Stomach (tissue), 9 donors: ENCODE data around the gene TALDO1. TPM values are rescaled to one million over a fixed set of nuclear protein-coding genes. Genes with fewer than 3 reads are reported as not detected.
A peak's percentile ranks its signal among the peaks of the same experiment; 100 is the strongest.

Experiments
- DNase-seq, 2 donors: peaks; one replicate each; pipeline versions ENCODE4 v3.0.0 to v3.0.0-alpha.2; 2013 to 2019
- H3K27ac ChIP-seq, 5 donors: fragments of 200-600 bp in 4 of 5; sonication (generic) in 4 of 5; one replicate each; pipeline ENCODE4 v1.5.1; 2013 to 2019; ENCODE audit warnings: mild to moderate bottlenecking in 1 of 5, moderate library complexity in 1 of 5
- H3K27me3 ChIP-seq, 3 donors: fragments of 200-600 bp; sonication (generic); one replicate each; pipeline ENCODE4 v1.5.1; 2017 to 2019; ENCODE audit warnings: mixed run types in 1 of 3
- H3K36me3 ChIP-seq, 4 donors: fragments of 200-600 bp; sonication (generic); 1 replicate in 3 of 4; 2 replicates in 1 of 4; pipeline ENCODE4 v1.5.1; 2016 to 2019
- H3K4me1 ChIP-seq, 4 donors: fragments of 200-600 bp; sonication (generic); one replicate each; pipeline ENCODE4 v1.5.1; 2016 to 2019
- H3K4me3 ChIP-seq, 4 donors: fragments of 200-600 bp; sonication (generic) in 3 of 4; one replicate each; pipeline ENCODE4 v1.5.1; 2016 to 2019; ENCODE audit warnings: mild to moderate bottlenecking in 1 of 4
- H3K9me3 ChIP-seq, 4 donors: fragments of 200-600 bp; sonication (generic); one replicate each; pipeline ENCODE4 v1.5.1; 2016 to 2019
- CTCF ChIP-seq, 7 experiments: fragments of 450-650 bp in 4 of 7; fragments of 200-600 bp in 3 of 7; sonication (generic) in 3 of 7; IDR thresholded peaks; one replicate each; pipeline ENCODE4 v1.5.1; 2016 to 2019; ENCODE audit warnings: antibody characterized with exemption in 7 of 7, control low read depth in 2 of 7, mild to moderate bottlenecking in 1 of 7
- EP300 ChIP-seq: sonication (generic); formaldehyde crosslinking; IDR thresholded peaks from one replicate; pipeline ENCODE4 v1.6.1; 2017; ENCODE audit warnings: antibody characterized with exemption
- POLR2A ChIP-seq, 4 donors: fragments of 450-650 bp; IDR thresholded peaks; one replicate each; pipeline ENCODE4 v1.6.1; 2016; ENCODE audit warnings: antibody characterized with exemption in 4 of 4, control low read depth in 2 of 4, mild to moderate bottlenecking in 1 of 4, moderate library complexity in 1 of 4
- POLR2AphosphoS5 ChIP-seq, 3 donors: sonication (generic); formaldehyde crosslinking; IDR thresholded peaks; one replicate each; pipeline ENCODE4 v1.6.1; 2016; ENCODE audit warnings: antibody characterized with exemption in 3 of 3
- WGBS, 5 donors: extraction: QIAGEN DNeasy Blood & Tissue Kit in 3 of 5; methylation state at CpG; one replicate each; pipeline versions ENCODE4 v1.1.5 to v1.1.7; 2013 to 2018; 5-methylcytosine and 5-hydroxymethylcytosine counted together
- intact Hi-C: fragments of 100-400 bp; cut with DNase I; formaldehyde crosslinking; loops from one replicate; pipeline ENCODE4 v1.15.1; 2023; ENCODE audit warnings: low total_unique reads
- polyA plus RNA-seq, 3 donors: library from polyadenylated mRNA; stranded (reverse); fragments of 200-250 nt; gene quantifications; one replicate each; pipeline ENCODE4 v1.2.3, GENCODE V29; 2013
- total RNA-seq, 5 donors: library from RNA; depleted of rRNA; stranded (reverse); fragments of >200 nt; gene quantifications; one replicate each; pipeline versions ENCODE4 v1.1.0 to v1.2.3, GENCODE V29; 2014 to 2016
- donor health status: healthy with polysubstance abuse.
- donor health status: Bipolar disorder and iron deficiency.
- donor health status: healthy.

Gene TALDO1
- total and polyA plus RNA-seq, 8 donors: 85.9 to 258 (median 180) TPM

GRCh38 chr11:761526-762108, 14.4 kb downstream of the TALDO1 start:
- 90 to 91% (median 91%) methylated on average over 8 of the region's 8 CpGs for WGBS, 5 donors
- Histone ChIP-seq H3K4me3 (no peak overlapping the region), H3K4me1 (peaks cover 5 to 28% (median 17%) of the 10 kb centered on the region in 4 donors), H3K27me3 (no peaks in the 10 kb centered on the region), H3K9me3 (no peaks in the 10 kb centered on the region), H3K27ac (peak overlapping the region in 1 of 5 donors; percentile 78), H3K36me3 (peaks cover 63 to 99% (median 97%) of the 10 kb centered on the region in 4 donors)
- intact Hi-C loops: no loop called here
- TF ChIP-seq POLR2A (IDR thresholded peaks at IDR 0.05) (no peak), POLR2AphosphoS5 (IDR thresholded peaks at IDR 0.05) (no peak), EP300 (no peak), CTCF (IDR thresholded peaks at IDR 0.05) (no peak)
- no peak for DNase-seq

- TF ChIP-seq POLR2AphosphoS5 (IDR thresholded peaks at IDR 0.05) (peak in 1 of 3 donors; percentile 47), CTCF (IDR thresholded peaks at IDR 0.05) (peak in 1 of 7 experiments; percentile 13), POLR2A (IDR thresholded peaks at IDR 0.05) (no peak)
- Histone ChIP-seq H3K36me3 (peaks cover 59 to 99% (median 97%) of the 10 kb centered on the region in 4 donors), H3K27ac (peak overlapping the region; percentile 4 to 78 (median 60)), H3K27me3 (no peaks in the 10 kb centered on the region), H3K9me3 (no peaks in the 10 kb centered on the region), H3K4me1 (peaks cover 5 to 28% (median 17%) of the 10 kb centered on the region in 4 donors), H3K4me3 (no peak overlapping the region)
- DNase-seq: peak; percentile 47 to 68
- 29 to 46% (median 34%) methylated on average over 6 to 10 of the region's 10 CpGs for WGBS, 5 donors
- intact Hi-C loops: no loop called here
Measured at GRCh38 chr11:762421-763072, 15.3 kb downstream of the TALDO1 start.

- WGBS, 5 donors: 30 to 73% (median 44%) methylated on average over 8 to 24 of the region's 24 CpGs
- no peaks in the 10 kb centered on the region for H3K27me3 ChIP-seq
- peaks cover 5 to 28% (median 17%) of the 10 kb centered on the region in 4 donors for H3K4me1 ChIP-seq
- peaks cover 59 to 99% (median 94%) of the 10 kb centered on the region in 4 donors for H3K36me3 ChIP-seq
- peak; percentile 63 to 64 for DNase-seq
- H3K9me3 ChIP-seq: no peaks in the 10 kb centered on the region
- no peak for TF ChIP-seq POLR2AphosphoS5 (IDR thresholded peaks at IDR 0.05)
- TF ChIP-seq CTCF (IDR thresholded peaks at IDR 0.05): no peak
- peak overlapping the region; percentile 12 to 78 (median 60) for H3K27ac ChIP-seq
- intact Hi-C loops: no loop called here
- no peak overlapping the region for H3K4me3 ChIP-seq
Measured at GRCh38 chr11:763073-763463, 15.8 kb downstream of the TALDO1 start.

GRCh38 chr11:763549-764321, 16.5 kb downstream of the TALDO1 start:
- intact Hi-C loops: no loop called here
- H3K27me3 ChIP-seq: no peaks in the 10 kb centered on the region
- H3K4me1 ChIP-seq: peaks cover 5 to 28% (median 17%) of the 10 kb centered on the region in 4 donors
- no peak overlapping the region for H3K4me3 ChIP-seq
- TF ChIP-seq POLR2AphosphoS5 (IDR thresholded peaks at IDR 0.05) (no peak), POLR2A (IDR thresholded peaks at IDR 0.05) (no peak), EP300 (no peak), CTCF (IDR thresholded peaks at IDR 0.05) (no peak)
- peaks cover 58 to 99% (median 89%) of the 10 kb centered on the region in 4 donors for H3K36me3 ChIP-seq
- peak overlapping the region in 4 of 5 donors; percentile 12 to 78 (median 22) for H3K27ac ChIP-seq
- WGBS, 5 donors: 75 to 85% (median 84%) methylated on average over 16 to 22 of the region's 22 CpGs
- no peak for DNase-seq
- H3K9me3 ChIP-seq: no peaks in the 10 kb centered on the region
